Measurements from ENCODE around the gene KRTAP10-2. TPM values are rescaled to one million over a fixed set of nuclear protein-coding genes. Genes with fewer than 3 reads are reported as not detected.

The KRTAP10-2 gene
- total and polyA plus RNA-seq, 2 of the 4 experiments (the other 2 are of a cell fraction): not detected

- Histone ChIP-seq H3K4me3 (ENCODE audit: insufficient read depth, low read depth, low read length) (no peak overlapping the region), H2BK120ac (ENCODE audit: low read depth, low read length) (no peak overlapping the region), H3K4ac (ENCODE audit: low read depth, low read length) (no peak overlapping the region), H3K27me3 (ENCODE audit: control insufficient read depth, insufficient read depth, low read length) (peaks cover 11% of the 10 kb centered on the region), H3K9ac (ENCODE audit: low read depth, low read length) (no peak overlapping the region), H3K4me1 (ENCODE audit: control insufficient read depth, insufficient read depth, low read length) (no peaks in the 10 kb centered on the region), H2BK15ac (ENCODE audit: low read depth, low read length) (no peak overlapping the region), H2AFZ (replicated peaks; ENCODE audit: low read length, poor library complexity) (no peak overlapping the region), H2AK9ac (replicated peaks; ENCODE audit: low read depth, low read length, poor library complexity) (no peak overlapping the region), H3K4me2 (ENCODE audit: low read depth, low read length) (no peak overlapping the region), H4K20me1 (ENCODE audit: insufficient read depth, low read length) (no peaks in the 10 kb centered on the region), H3K79me1 (ENCODE audit: low read depth in 1 of 2, low read length in 2 of 2) (no peaks in the 10 kb centered on the region), H3K27ac (ENCODE audit: insufficient read depth, low read length) (no peak overlapping the region), H3K18ac (ENCODE audit: low read depth, low read length) (no peak overlapping the region), H3K9me3 (ENCODE audit: control insufficient read depth, insufficient read depth, low read length) (peaks cover 2% of the 10 kb centered on the region), H4K8ac (ENCODE audit: low read depth in 2 of 2, low read length in 2 of 2) (no peak overlapping the region), H2BK5ac (ENCODE audit: low read depth, low read length, poor library complexity, severe bottlenecking) (no peak overlapping the region), H3K14ac (replicated peaks; ENCODE audit: low read depth, low read length) (no peak overlapping the region), H3K36me3 (ENCODE audit: control insufficient read depth, insufficient read depth, low read length) (no peaks in the 10 kb centered on the region), H4K91ac (ENCODE audit: insufficient read depth, low read depth, low read length) (no peak overlapping the region), H2BK20ac (ENCODE audit: low read depth, low read length) (no peak overlapping the region), H3K23ac (ENCODE audit: low read depth, low read length) (no peak overlapping the region), H3K56ac (ENCODE audit: extremely low read depth, insufficient read depth, low read length) (no peak overlapping the region), H3K9me1 (ENCODE audit: insufficient read depth, low read length) (no peaks in the 10 kb centered on the region), H2AK5ac (ENCODE audit: low read depth, low read length) (no peak overlapping the region), H4K5ac (ENCODE audit: low read depth, low read length) (no peak overlapping the region)
- ChIA-PET CTCF (interaction anchor here (0.6 kb wide), 1 partner anchor 47 kb away, joined by 5 read pairs; no protein-coding TSS in a partner anchor), POLR2A (ENCODE audit: unreplicated experiment) (no interaction called here)
- intact Hi-C loops (cut with micrococcal nuclease) (no loop called here), in situ Hi-C loops (cut with MboI; ENCODE audit: low sequenced_read_pairs) (no loop called here), dilution Hi-C loops (cut with HindIII; ENCODE audit: low sequenced_read_pairs, unreplicated experiment) (no loop called here)
- DNase-seq (no peak), ATAC-seq (ENCODE audit: low read depth) (no peak)
- TF ChIP-seq POLR2A (IDR thresholded peaks at IDR 0.05; ENCODE audit: low read depth, low read length) (no peak), CTCF (conservative IDR thresholded peaks at IDR 0.05; ENCODE audit: low read depth, low read length) (no peak), CHD1 (IDR thresholded peaks at IDR 0.05; ENCODE audit: low read depth, low read length) (no peak), RFX5 (IDR thresholded peaks at IDR 0.05; ENCODE audit: low read depth, low read length) (no peak), CEBPB (IDR thresholded peaks at IDR 0.05; ENCODE audit: low read depth, low read length) (no peak), RAD21 (IDR thresholded peaks at IDR 0.05; ENCODE audit: low read length) (no peak), MAFK (IDR thresholded peaks at IDR 0.05; ENCODE audit: low read depth, low read length) (no peak), NFE2L2 (IDR thresholded peaks at IDR 0.05; ENCODE audit: low read depth, low read length) (no peak), MAZ (IDR thresholded peaks at IDR 0.05; ENCODE audit: borderline replicate concordance, low read depth, low read length) (no peak), FOS (IDR thresholded peaks at IDR 0.05; ENCODE audit: low read depth, low read length) (no peak)
- TF ChIP-seq, protein P1, sequence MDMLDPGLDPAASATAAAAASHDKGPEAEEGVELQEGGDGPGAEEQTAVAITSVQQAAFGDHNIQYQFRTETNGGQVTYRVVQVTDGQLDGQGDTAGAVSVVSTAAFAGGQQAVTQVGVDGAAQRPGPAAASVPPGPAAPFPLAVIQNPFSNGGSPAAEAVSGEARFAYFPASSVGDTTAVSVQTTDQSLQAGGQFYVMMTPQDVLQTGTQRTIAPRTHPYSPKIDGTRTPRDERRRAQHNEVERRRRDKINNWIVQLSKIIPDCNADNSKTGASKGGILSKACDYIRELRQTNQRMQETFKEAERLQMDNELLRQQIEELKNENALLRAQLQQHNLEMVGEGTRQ (IDR thresholded peaks at IDR 0.05; ENCODE audit: low read depth, low read length): no peak
- no TSS peak for BruUV-seq (replicated peaks)
- 0% methylated on average over 1 of the region's 5 CpGs; no CpG with 5 or more reads in 1 of the 2 experiments for WGBS, 2 experiments (ENCODE audit: extremely low coverage in 2 of 2, insufficient read length in 1 of 2)
Observed at GRCh38 chr21:44547656-44548331, 3.5 kb downstream of the KRTAP10-2 start.

All from IMR-90 (cell line).